Neuronal stem cell (in vitro differentiated cells): ENCODE data around the gene UNC45A.
A peak's percentile ranks its signal among the peaks of the same experiment; 100 is the strongest.

Experiments
- DNase-seq: peaks from one replicate; pipeline ENCODE4 v3.0.0-alpha.2; 2013; ENCODE audit warnings: low spot score
- H2AFZ ChIP-seq: one replicate; pipeline ENCODE4 v1.6.1; 2013; ENCODE audit warnings: mild to moderate bottlenecking, low read length, inconsistent platforms
- H2AK5ac ChIP-seq: 2 replicates; pipeline ENCODE4 v1.6.1; 2013; ENCODE audit warnings: low read depth, mild to moderate bottlenecking, inconsistent platforms, low read length, moderate library complexity, mixed read lengths
- H2BK120ac ChIP-seq: 2 replicates; pipeline ENCODE4 v1.6.1; 2013; ENCODE audit warnings: low read depth, mild to moderate bottlenecking, inconsistent platforms, low read length, moderate library complexity, mixed read lengths
- H2BK12ac ChIP-seq: one replicate; pipeline ENCODE4 v1.6.1; 2013; ENCODE audit warnings: low read length, inconsistent platforms
- H2BK15ac ChIP-seq: 2 replicates; pipeline ENCODE4 v1.6.1; 2013; ENCODE audit warnings: mild to moderate bottlenecking, low read length, inconsistent platforms, mixed read lengths
- H2BK5ac ChIP-seq: one replicate; pipeline ENCODE4 v1.6.1; 2013; ENCODE audit warnings: inconsistent platforms, mild to moderate bottlenecking, low read length, moderate library complexity
- H3K14ac ChIP-seq: one replicate; pipeline ENCODE4 v1.6.1; 2013; ENCODE audit warnings: low read length, inconsistent platforms
- H3K18ac ChIP-seq: 2 replicates; pipeline ENCODE4 v1.6.1; 2013; ENCODE audit warnings: low read length, inconsistent platforms
- H3K23ac ChIP-seq: 2 replicates; pipeline ENCODE4 v1.6.1; 2013; ENCODE audit warnings: low read depth, mild to moderate bottlenecking, mixed read lengths, low read length, inconsistent platforms; ENCODE audit not compliant: poor library complexity
- H3K27ac ChIP-seq: replicated peaks from 3 replicates; pipeline ENCODE4 v1.5.1; 2013; ENCODE audit warnings: low read length, inconsistent platforms
- H3K27me3 ChIP-seq, 3 experiments: 2 replicates each; pipeline ENCODE4 v1.6.1; 2013; ENCODE audit warnings: low read length in 3 of 3, mild to moderate bottlenecking in 2 of 3, inconsistent platforms in 1 of 3, low read depth in 1 of 3, mixed read lengths in 1 of 3, moderate library complexity in 1 of 3; ENCODE audit not compliant: control insufficient read depth in 3 of 3, insufficient read depth in 3 of 3
- H3K36me3 ChIP-seq, 2 donors: replicated peaks in 1 of 2; 2 replicates each; pipeline ENCODE4 v1.6.1; 2013; ENCODE audit warnings: low read length in 2 of 2; ENCODE audit not compliant: control insufficient read depth in 2 of 2, insufficient read depth in 2 of 2
- H3K4ac ChIP-seq: 2 replicates; pipeline ENCODE4 v1.6.1; 2013; ENCODE audit warnings: inconsistent platforms, mild to moderate bottlenecking, low read length, moderate library complexity
- H3K4me1 ChIP-seq, 2 donors: 1 replicate in 1 of 2; 2 replicates in 1 of 2; pipeline ENCODE4 v1.6.1; 2013; ENCODE audit warnings: low read length in 2 of 2, low read depth in 1 of 2; ENCODE audit not compliant: control insufficient read depth in 2 of 2, insufficient read depth in 1 of 2
- H3K4me2 ChIP-seq: one replicate; pipeline ENCODE4 v1.6.1; 2013; ENCODE audit warnings: mild to moderate bottlenecking, low read length, inconsistent platforms; ENCODE audit not compliant: insufficient read depth, poor library complexity, severe bottlenecking
- H3K4me3 ChIP-seq, 2 donors: 2 replicates each; pipeline ENCODE4 v1.5.1; 2013; ENCODE audit warnings: low read length in 2 of 2, mild to moderate bottlenecking in 2 of 2, inconsistent platforms in 1 of 2, moderate library complexity in 1 of 2
- H3K79me1 ChIP-seq: one replicate; pipeline ENCODE4 v1.6.1; 2013; ENCODE audit warnings: low read depth, mild to moderate bottlenecking, inconsistent platforms, low read length, moderate library complexity
- H3K9ac ChIP-seq: one replicate; pipeline ENCODE4 v1.6.1; 2013; ENCODE audit warnings: mild to moderate bottlenecking, low read depth, low read length, inconsistent platforms; ENCODE audit not compliant: poor library complexity
- H3K9me3 ChIP-seq, 2 donors: replicated peaks in 1 of 2; 2 replicates each; pipeline versions ENCODE3 to v1.6.1; 2013; ENCODE audit warnings: low read length in 2 of 2, mild to moderate bottlenecking in 2 of 2, inconsistent platforms in 1 of 2, low read depth in 1 of 2, mixed read lengths in 1 of 2, moderate library complexity in 1 of 2; ENCODE audit not compliant: control insufficient read depth in 2 of 2, insufficient read depth in 1 of 2
- H4K8ac ChIP-seq: one replicate; pipeline ENCODE4 v1.6.1; 2013; ENCODE audit warnings: low read depth, mild to moderate bottlenecking, inconsistent platforms, low read length, moderate library complexity
- H4K91ac ChIP-seq: one replicate; pipeline ENCODE4 v1.6.1; 2013; ENCODE audit warnings: low read length, low read depth, mild to moderate bottlenecking, inconsistent platforms; ENCODE audit not compliant: poor library complexity
- WGBS, 2 donors: extraction: QIAGEN DNeasy Blood & Tissue Kit; methylation state at CpG; one replicate each; pipeline ENCODE4 v1.1.7; 2013; ENCODE audit warnings: missing lambda C conversion rate in 2 of 2, mixed read lengths in 1 of 2; ENCODE audit not compliant: insufficient read length in 2 of 2, insufficient replicate concordance in 1 of 2; ENCODE audit errors: extremely low coverage in 2 of 2; 5-methylcytosine and 5-hydroxymethylcytosine counted together

Gene UNC45A

DNA sequence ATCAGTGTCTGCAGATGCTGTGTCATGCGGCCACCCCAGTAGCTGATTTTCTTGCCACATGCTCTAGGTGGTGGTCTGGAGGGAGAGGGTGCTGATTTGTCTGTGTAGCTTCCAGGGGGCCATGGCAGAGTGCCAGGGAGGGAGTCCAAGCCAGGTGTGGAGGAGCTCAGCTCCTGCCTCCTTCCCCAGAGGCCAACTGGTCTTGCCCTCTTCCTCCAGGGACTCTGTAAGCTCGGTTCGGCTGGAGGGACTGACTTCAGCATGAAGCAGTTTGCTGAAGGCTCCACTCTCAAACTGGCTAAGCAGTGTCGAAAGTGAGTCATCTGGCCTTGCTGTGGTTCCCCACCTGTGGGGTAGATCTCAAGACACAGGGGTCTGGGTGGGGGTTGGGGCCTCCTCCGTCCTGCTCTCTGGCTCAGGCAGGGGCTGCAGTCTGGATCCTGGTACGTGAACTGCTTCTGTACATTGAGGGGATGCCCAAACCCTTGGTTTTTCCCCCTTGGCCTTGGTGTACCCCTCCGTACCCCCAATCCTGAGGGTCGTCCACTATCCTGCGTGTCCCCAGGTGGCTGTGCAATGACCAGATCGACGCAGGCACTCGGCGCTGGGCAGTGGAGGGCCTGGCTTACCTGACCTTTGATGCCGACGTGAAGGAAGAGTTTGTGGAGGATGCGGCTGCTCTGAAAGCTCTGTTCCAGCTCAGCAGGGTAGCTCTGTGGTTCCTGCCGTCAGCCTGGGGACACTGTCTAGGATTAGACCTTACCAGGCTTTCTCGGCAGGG is 12.7 kb downstream of the UNC45A start:
- WGBS, 2 donors, result no CpG with 5 or more reads among the region's 18 CpGs
- no peak overlapping the region for H3K18ac ChIP-seq
- no peak overlapping the region for H2BK15ac ChIP-seq
- H3K4ac ChIP-seq, result no peak overlapping the region
- H3K4me2 ChIP-seq, result no peak overlapping the region
- DNase-seq, result no peak
- H3K27me3 ChIP-seq, result no peaks in the 10 kb centered on the region
- no peak overlapping the region for H3K4me3 ChIP-seq
- H3K79me1 ChIP-seq, result peaks cover 1% of the 10 kb centered on the region
- H3K14ac ChIP-seq, result no peak overlapping the region
- H3K23ac ChIP-seq, result no peak overlapping the region
- H2AFZ ChIP-seq, result no peak overlapping the region
- H3K9me3 ChIP-seq, result no peaks in the 10 kb centered on the region
- H4K8ac ChIP-seq, result no peak overlapping the region
- H2BK5ac ChIP-seq, result no peak overlapping the region
- H3K9ac ChIP-seq, result no peak overlapping the region
- no peaks in the 10 kb centered on the region for H3K4me1 ChIP-seq
- H2BK120ac ChIP-seq, result no peak overlapping the region
- no peak overlapping the region for H2BK12ac ChIP-seq
- peaks cover 55 to 92% of the 10 kb centered on the region in 2 donors for H3K36me3 ChIP-seq
- no peak overlapping the region for H4K91ac ChIP-seq
- H2AK5ac ChIP-seq, result no peak overlapping the region
- H3K27ac ChIP-seq, result no peak overlapping the region

DNA sequence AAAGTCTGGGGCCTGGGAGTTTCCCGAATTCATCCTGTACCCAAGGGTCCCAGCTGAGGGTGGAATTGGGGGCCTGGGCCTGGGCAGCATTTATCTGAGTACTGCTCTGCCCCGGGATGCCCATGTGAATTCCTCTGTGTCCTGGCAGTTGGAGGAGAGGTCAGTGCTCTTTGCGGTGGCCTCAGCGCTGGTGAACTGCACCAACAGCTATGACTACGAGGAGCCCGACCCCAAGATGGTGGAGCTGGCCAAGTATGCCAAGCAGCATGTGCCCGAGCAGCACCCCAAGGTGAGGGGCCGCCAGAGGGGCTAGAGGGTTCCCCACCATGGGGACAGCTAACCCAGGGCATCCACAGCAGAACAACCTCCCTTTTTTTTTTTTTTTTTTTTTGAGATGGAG is 13.4 kb downstream of the UNC45A start:
- Histone ChIP-seq H2BK15ac (no peak overlapping the region), H4K8ac (no peak overlapping the region), H3K23ac (no peak overlapping the region), H3K36me3 (peaks cover 58 to 92% of the 10 kb centered on the region in 2 donors), H3K4me2 (no peak overlapping the region), H2BK120ac (no peak overlapping the region), H2AK5ac (no peak overlapping the region), H3K9ac (no peak overlapping the region), H2AFZ (no peak overlapping the region), H3K4me1 (no peaks in the 10 kb centered on the region), H3K14ac (no peak overlapping the region), H3K4me3 (no peak overlapping the region), H4K91ac (no peak overlapping the region), H3K79me1 (peaks cover 4% of the 10 kb centered on the region), H2BK12ac (no peak overlapping the region), H3K18ac (no peak overlapping the region), H2BK5ac (no peak overlapping the region), H3K9me3 (no peaks in the 10 kb centered on the region), H3K4ac (no peak overlapping the region), H3K27ac (no peak overlapping the region), H3K27me3 (no peaks in the 10 kb centered on the region)
- DNase-seq, result no peak
- WGBS, 2 donors, result no CpG with 5 or more reads among the region's 8 CpGs

DNA sequence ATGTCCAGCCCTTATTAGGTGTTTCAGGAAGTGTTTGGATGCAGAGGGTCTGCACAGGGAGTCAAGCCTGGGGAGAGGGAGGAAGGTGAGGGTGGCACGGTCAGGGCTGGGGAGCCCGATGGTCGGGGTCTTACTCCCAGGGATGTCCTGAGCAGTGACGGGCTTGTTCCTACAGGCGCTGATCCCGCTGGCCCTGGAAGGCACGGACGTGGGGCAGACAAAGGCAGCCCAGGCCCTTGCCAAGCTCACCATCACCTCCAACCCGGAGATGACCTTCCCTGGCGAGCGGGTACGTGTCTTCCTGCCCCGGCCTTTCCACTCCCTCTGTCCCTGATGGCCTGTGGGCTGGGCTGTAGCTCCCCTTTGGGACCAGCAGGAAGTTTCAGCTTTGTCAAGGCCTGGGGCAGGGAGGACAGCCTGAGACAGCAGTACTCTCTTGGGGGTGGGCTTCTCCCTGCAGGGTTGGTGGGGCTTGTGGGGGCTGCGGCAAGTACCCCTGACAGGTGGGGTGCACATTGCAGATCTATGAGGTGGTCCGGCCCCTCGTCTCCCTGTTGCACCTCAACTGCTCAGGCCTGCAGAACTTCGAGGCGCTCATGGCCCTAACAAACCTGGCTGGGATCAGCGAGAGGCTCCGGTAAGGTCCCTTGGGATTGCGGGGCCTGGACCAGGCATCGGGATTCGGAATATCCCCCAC is 15.0 kb downstream of the UNC45A start:
- no peak overlapping the region for H4K91ac ChIP-seq
- no peaks in the 10 kb centered on the region for H3K4me1 ChIP-seq
- H3K4me2 ChIP-seq, result no peak overlapping the region
- H2BK5ac ChIP-seq, result peak overlapping the region; percentile 26
- no peak overlapping the region for H2AFZ ChIP-seq
- H3K18ac ChIP-seq, result no peak overlapping the region
- no peak overlapping the region for H4K8ac ChIP-seq
- no peak overlapping the region for H2BK15ac ChIP-seq
- no CpG with 5 or more reads among the region's 23 CpGs for WGBS, 2 donors
- H2BK120ac ChIP-seq, result no peak overlapping the region
- peak overlapping the region; percentile 49 for H2BK12ac ChIP-seq
- no peak overlapping the region for H3K23ac ChIP-seq
- H3K14ac ChIP-seq, result no peak overlapping the region
- H3K36me3 ChIP-seq, result peaks cover 56 to 83% of the 10 kb centered on the region in 2 donors
- DNase-seq, result no peak
- no peak overlapping the region for H3K4ac ChIP-seq
- no peak overlapping the region for H3K4me3 ChIP-seq
- H2AK5ac ChIP-seq, result no peak overlapping the region
- peak overlapping the region; percentile 77 for H3K9ac ChIP-seq
- no peaks in the 10 kb centered on the region for H3K27me3 ChIP-seq
- H3K27ac ChIP-seq, result no peak overlapping the region
- H3K79me1 ChIP-seq, result peaks cover 4% of the 10 kb centered on the region
- peaks cover 0 to 1% of the 10 kb centered on the region in 2 donors for H3K9me3 ChIP-seq

DNA sequence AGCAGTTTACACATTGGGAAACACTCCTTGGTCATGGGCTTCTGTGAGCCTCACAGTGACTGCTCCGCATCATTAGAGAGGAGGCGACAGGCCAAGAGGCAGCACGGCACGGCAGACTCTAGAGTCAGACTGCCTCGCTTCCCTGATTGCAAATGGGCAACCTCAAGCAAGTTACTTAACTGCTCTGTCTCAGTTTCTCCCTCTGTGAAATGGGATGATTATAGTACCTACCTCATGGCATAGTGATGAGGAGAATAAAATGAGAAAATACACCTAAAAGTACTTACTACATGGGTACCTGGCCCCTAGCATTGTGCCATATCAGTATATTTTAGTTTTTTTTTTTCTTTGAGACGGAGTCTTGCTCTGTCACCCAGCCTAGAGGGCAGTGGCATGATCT is 15.6 kb downstream of the UNC45A start:
- Histone ChIP-seq H3K27ac (no peak overlapping the region), H3K4me3 (no peak overlapping the region), H3K18ac (no peak overlapping the region), H3K9me3 (peaks cover 0 to 1% of the 10 kb centered on the region in 2 donors), H3K9ac (no peak overlapping the region), H3K79me1 (peaks cover 4% of the 10 kb centered on the region), H4K91ac (no peak overlapping the region), H3K27me3 (no peaks in the 10 kb centered on the region), H3K23ac (no peak overlapping the region), H2BK120ac (no peak overlapping the region), H2AK5ac (no peak overlapping the region), H3K14ac (no peak overlapping the region), H4K8ac (no peak overlapping the region), H2AFZ (no peak overlapping the region), H3K4me1 (no peaks in the 10 kb centered on the region), H3K4ac (no peak overlapping the region), H2BK15ac (no peak overlapping the region), H3K36me3 (peaks cover 56 to 81% of the 10 kb centered on the region in 2 donors), H2BK5ac (no peak overlapping the region), H2BK12ac (no peak overlapping the region), H3K4me2 (no peak overlapping the region)
- WGBS, 2 donors, result no CpG with 5 or more reads among the region's 6 CpGs
- DNase-seq, result no peak
